Duodenal mucosa (tissue), 2 donors: ENCODE results near the gene PRRX2.

ENCODE experiments used
- H3K27ac ChIP-seq: one replicate; pipeline ENCODE4 v1.7.0; 2013; ENCODE audit warnings: low read depth, low read length
- H3K27me3 ChIP-seq, 2 donors: one replicate each; pipeline ENCODE4 v1.7.0; 2013; ENCODE audit warnings: low read length in 2 of 2, control low read depth in 1 of 2; ENCODE audit not compliant: insufficient read depth in 2 of 2, control insufficient read depth in 1 of 2
- H3K36me3 ChIP-seq, 2 donors: one replicate each; pipeline ENCODE4 v1.7.0; 2013; ENCODE audit warnings: low read length in 2 of 2, control low read depth in 1 of 2; ENCODE audit not compliant: insufficient read depth in 2 of 2, control insufficient read depth in 1 of 2
- H3K4me1 ChIP-seq, 2 donors: one replicate each; pipeline ENCODE4 v1.7.0; 2013; ENCODE audit warnings: low read length in 2 of 2, control low read depth in 1 of 2; ENCODE audit not compliant: insufficient read depth in 2 of 2, control insufficient read depth in 1 of 2
- H3K4me3 ChIP-seq, 2 donors: one replicate each; pipeline ENCODE4 v1.7.0; 2013; ENCODE audit warnings: low read length in 2 of 2, low read depth in 1 of 2
- H3K9ac ChIP-seq, 2 donors: one replicate each; pipeline ENCODE4 v1.7.0; 2013; ENCODE audit warnings: low read length in 2 of 2, low read depth in 1 of 2
- H3K9me3 ChIP-seq, 2 donors: one replicate each; pipeline ENCODE4 v1.7.0; 2013; ENCODE audit warnings: low read length in 2 of 2, control low read depth in 1 of 2; ENCODE audit not compliant: control insufficient read depth in 1 of 2

The PRRX2 gene

DNA sequence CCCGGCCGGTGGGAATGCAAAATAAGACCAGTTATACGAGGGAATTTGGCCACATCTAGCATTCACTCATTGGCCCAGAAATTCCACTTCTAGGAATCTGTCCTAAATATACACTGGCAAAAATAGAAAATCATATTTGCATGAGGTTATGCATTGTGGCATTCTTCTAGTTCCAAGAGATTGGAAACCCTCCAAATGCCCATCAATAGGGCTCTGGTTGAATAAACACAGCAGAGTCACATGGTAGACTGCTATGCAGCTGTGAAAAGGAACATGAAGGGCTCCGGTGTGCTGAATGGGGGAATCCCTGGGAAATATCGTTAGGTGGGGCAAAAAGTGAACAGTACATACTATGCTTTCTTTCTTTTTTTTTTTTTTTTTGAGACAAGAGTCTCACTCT, 50.6 kb downstream of the PRRX2 start:
- Histone ChIP-seq H3K27ac (no peak overlapping the region), H3K9ac (no peak overlapping the region), H3K4me3 (no peak overlapping the region), H3K36me3 (no peaks in the 10 kb centered on the region), H3K4me1 (peaks cover 0 to 4% of the 10 kb centered on the region in 2 donors), H3K27me3 (peaks cover 0 to 6% of the 10 kb centered on the region in 2 donors), H3K9me3 (no peaks in the 10 kb centered on the region)

DNA sequence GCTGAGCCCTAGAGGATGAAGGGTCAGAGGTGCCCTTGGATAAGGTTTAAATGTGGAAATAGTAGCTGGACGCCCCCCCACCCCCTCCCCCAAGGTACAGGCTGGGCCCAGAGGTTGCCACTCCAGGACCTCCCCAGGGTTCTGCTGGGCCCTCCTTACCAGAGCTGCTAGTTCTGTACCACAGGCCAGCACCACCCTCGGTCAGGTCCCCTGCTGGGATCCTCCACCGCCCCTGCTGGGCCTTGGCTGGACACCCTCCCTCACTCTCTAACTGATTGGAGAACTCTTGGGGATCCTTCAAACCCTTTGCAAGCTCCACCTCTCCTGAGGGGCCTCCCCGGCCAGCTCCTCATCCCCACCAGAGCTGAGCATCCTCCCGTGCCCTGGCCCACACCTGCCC, 52.5 kb downstream of the PRRX2 start:
- Histone ChIP-seq H3K27ac (no peak overlapping the region), H3K36me3 (no peaks in the 10 kb centered on the region), H3K9me3 (no peaks in the 10 kb centered on the region), H3K4me3 (no peak overlapping the region), H3K4me1 (no peaks in the 10 kb centered on the region), H3K9ac (no peak overlapping the region), H3K27me3 (peaks cover 0 to 4% of the 10 kb centered on the region in 2 donors)

- Histone ChIP-seq H3K9me3 (no peaks in the 10 kb centered on the region), H3K4me1 (no peaks in the 10 kb centered on the region), H3K27ac (no peak overlapping the region), H3K27me3 (no peaks in the 10 kb centered on the region), H3K36me3 (no peaks in the 10 kb centered on the region), H3K4me3 (no peak overlapping the region), H3K9ac (no peak overlapping the region)
Measured at GRCh38 chr9:129718647-129719046, 53.2 kb downstream of the PRRX2 start.

DNA sequence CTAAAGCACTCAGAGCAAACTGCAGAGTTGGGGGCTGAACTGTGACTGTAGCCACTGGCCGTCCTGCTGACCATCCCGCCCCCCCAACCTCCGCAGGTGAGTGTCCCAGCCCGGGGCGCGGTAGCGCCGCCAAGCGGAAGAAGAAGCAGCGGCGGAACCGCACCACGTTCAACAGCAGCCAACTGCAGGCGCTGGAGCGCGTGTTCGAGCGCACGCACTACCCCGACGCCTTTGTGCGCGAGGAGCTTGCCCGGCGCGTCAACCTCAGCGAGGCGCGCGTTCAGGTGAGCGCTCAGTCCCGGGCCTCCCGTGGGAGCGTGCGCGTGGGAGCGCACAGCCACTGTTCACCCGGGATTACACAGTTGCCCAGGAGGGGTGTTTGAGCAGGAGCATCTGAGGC, 53.7 kb downstream of the PRRX2 start:
- H3K27me3 ChIP-seq: no peaks in the 10 kb centered on the region
- H3K4me3 ChIP-seq: no peak overlapping the region
- H3K36me3 ChIP-seq: no peaks in the 10 kb centered on the region
- no peak overlapping the region for H3K27ac ChIP-seq
- H3K9ac ChIP-seq: no peak overlapping the region
- no peaks in the 10 kb centered on the region for H3K4me1 ChIP-seq
- no peaks in the 10 kb centered on the region for H3K9me3 ChIP-seq

DNA sequence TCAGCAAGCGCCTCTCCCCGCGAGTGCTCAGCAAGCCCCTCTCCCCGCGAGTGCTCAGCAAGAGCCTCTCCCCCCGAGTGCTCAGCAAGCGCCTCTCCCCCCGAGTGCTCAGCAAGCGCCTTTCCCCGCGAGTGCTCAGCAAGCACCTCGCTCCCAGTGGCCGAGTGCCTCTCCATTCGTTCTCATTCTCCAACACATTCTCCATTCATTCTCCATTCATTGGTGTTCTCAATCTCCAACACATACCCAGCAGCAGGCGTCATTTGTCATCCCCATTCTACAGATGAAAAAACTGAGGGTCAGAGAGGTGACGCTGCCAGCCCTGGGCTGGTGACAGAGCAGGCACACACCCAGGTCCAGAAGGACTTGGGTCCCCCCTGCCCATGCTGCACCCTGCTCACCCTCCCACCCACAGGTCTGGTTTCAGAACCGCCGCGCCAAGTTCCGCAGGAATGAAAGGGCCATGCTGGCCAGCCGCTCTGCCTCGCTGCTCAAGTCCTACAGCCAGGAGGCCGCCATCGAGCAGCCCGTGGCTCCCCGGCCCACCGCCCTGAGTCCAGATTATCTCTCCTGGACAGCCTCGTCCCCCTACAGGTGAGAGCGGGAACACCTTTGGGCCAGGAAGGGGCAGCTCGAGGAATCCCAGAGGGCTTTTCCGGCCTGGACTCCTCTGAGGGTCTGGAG, 54.9 kb downstream of the PRRX2 start:
- Histone ChIP-seq H3K27me3 (no peaks in the 10 kb centered on the region), H3K4me1 (no peaks in the 10 kb centered on the region), H3K4me3 (no peak overlapping the region), H3K36me3 (no peaks in the 10 kb centered on the region), H3K27ac (no peak overlapping the region), H3K9me3 (no peaks in the 10 kb centered on the region), H3K9ac (no peak overlapping the region)

GRCh38 chr9:129720865-129721545, 55.6 kb downstream of the PRRX2 start:
- Histone ChIP-seq H3K9ac (no peak overlapping the region), H3K9me3 (no peaks in the 10 kb centered on the region), H3K27me3 (no peaks in the 10 kb centered on the region), H3K27ac (no peak overlapping the region), H3K36me3 (no peaks in the 10 kb centered on the region), H3K4me1 (no peaks in the 10 kb centered on the region), H3K4me3 (no peak overlapping the region)

GRCh38 chr9:129722913-129723312, 57.5 kb downstream of the PRRX2 start:
- H3K36me3 ChIP-seq: no peaks in the 10 kb centered on the region
- no peaks in the 10 kb centered on the region for H3K9me3 ChIP-seq
- H3K4me3 ChIP-seq: no peak overlapping the region
- H3K27ac ChIP-seq: no peak overlapping the region
- H3K9ac ChIP-seq: no peak overlapping the region
- no peaks in the 10 kb centered on the region for H3K27me3 ChIP-seq
- no peaks in the 10 kb centered on the region for H3K4me1 ChIP-seq

DNA sequence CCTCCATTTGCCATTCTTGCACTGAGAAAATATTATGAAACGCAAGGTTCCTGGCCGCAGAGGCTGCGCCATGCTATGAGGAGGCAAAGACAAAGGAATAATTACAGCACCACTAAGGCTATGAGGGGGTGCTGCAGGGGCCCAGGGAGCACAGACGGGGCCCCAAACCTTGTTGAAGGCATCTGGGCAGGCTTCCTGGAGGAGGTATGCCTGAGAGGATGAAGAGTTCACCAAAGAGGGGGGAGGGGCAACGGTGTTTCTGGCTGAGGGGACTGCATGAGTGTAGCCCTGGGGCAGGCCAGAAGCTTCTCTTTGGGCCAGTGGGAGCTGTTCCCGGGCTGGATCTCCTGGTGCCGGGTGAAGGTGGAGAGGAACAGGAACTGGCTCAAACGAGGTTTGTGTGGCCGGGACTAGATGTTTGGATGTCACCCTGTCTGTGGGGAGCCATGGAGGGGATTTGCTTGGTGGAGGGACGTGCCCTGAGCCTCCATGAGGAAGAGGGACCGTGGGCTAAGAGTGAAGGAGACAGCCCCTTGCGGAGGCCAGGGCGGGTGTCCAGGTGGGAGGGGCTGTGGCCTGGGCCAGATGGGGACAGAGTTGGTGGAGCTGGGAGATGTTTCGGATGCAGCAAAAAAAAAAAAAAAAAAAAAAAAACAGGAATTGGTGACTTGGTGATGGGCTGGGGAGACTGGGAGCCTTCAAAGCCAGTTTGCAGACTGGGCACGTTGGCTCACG, 59.2 kb downstream of the PRRX2 start:
- H3K9ac ChIP-seq: no peak overlapping the region
- H3K36me3 ChIP-seq: no peaks in the 10 kb centered on the region
- H3K4me3 ChIP-seq: no peak overlapping the region
- H3K4me1 ChIP-seq: no peaks in the 10 kb centered on the region
- H3K9me3 ChIP-seq: no peaks in the 10 kb centered on the region
- no peak overlapping the region for H3K27ac ChIP-seq
- no peaks in the 10 kb centered on the region for H3K27me3 ChIP-seq

DNA sequence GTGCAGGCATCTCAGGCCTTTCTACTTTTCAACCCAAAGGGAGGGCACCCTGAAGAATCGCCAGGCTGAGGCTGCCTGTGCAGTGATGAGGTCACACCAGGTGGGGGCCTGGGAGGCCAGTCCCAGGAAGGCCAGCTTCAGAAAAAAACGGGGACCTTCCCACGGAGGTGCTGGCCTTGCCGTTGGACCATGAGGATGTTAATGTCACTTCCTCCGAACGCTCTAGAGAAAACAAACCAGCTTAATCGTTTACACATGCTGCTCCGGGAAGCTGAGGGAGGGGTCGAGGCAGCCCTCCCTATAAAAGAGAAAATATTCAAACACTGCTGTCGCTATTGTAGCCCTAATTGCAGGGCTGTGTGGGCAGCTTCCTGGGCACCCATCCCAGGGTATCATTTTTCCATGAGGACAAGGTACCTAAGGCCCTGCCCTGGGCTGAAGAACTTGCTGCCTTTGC, 60.4 kb downstream of the PRRX2 start:
- Histone ChIP-seq H3K27me3 (no peaks in the 10 kb centered on the region), H3K4me1 (no peaks in the 10 kb centered on the region), H3K9ac (no peak overlapping the region), H3K9me3 (no peaks in the 10 kb centered on the region), H3K4me3 (no peak overlapping the region), H3K27ac (no peak overlapping the region), H3K36me3 (no peaks in the 10 kb centered on the region)
